Tibial nerve (tissue), 3 donors: ENCODE results near the gene SEC23IP.

Source experiments
- CTCF ChIP-seq, 5 experiments: fragments of 200-600 bp in 3 of 5; fragments of 450-650 bp in 2 of 5; sonication (generic) in 3 of 5; IDR thresholded peaks; one replicate each; pipeline ENCODE4 v1.5.1; 2016 to 2019; ENCODE audit warnings: antibody characterized with exemption in 5 of 5, mild to moderate bottlenecking in 3 of 5, moderate library complexity in 2 of 5
- POLR2A ChIP-seq, 2 donors: fragments of 450-650 bp; IDR thresholded peaks; one replicate each; pipeline ENCODE4 v1.6.1; 2017; ENCODE audit warnings: antibody characterized with exemption in 2 of 2, mild to moderate bottlenecking in 2 of 2, moderate library complexity in 2 of 2

- TF ChIP-seq CTCF (IDR thresholded peaks at IDR 0.05), result no peak
- TF ChIP-seq POLR2A (IDR thresholded peaks at IDR 0.05), result no peak
These were observed 50.4 kb downstream of the SEC23IP start for GRCh38 chr10:119942973-119943372.
